K562 treated with DMSO at 1 percent for 4 hours (cell line): ENCODE data around the gene TFAP2E. TPM values are rescaled to one million over a fixed set of nuclear protein-coding genes. Genes with fewer than 3 reads are reported as not detected.

Experiments used
- total RNA-seq: library from RNA; unstranded; fragments of 300-600 nt; gene quantifications from 2 replicates; pipeline ENCODE4 v1.2.3, GENCODE V29; 2022; ENCODE audit not compliant: insufficient read depth

Gene TFAP2E
- total RNA-seq = 0.38 TPM in 1 of 2 replicates, not detected in the other

DNA sequence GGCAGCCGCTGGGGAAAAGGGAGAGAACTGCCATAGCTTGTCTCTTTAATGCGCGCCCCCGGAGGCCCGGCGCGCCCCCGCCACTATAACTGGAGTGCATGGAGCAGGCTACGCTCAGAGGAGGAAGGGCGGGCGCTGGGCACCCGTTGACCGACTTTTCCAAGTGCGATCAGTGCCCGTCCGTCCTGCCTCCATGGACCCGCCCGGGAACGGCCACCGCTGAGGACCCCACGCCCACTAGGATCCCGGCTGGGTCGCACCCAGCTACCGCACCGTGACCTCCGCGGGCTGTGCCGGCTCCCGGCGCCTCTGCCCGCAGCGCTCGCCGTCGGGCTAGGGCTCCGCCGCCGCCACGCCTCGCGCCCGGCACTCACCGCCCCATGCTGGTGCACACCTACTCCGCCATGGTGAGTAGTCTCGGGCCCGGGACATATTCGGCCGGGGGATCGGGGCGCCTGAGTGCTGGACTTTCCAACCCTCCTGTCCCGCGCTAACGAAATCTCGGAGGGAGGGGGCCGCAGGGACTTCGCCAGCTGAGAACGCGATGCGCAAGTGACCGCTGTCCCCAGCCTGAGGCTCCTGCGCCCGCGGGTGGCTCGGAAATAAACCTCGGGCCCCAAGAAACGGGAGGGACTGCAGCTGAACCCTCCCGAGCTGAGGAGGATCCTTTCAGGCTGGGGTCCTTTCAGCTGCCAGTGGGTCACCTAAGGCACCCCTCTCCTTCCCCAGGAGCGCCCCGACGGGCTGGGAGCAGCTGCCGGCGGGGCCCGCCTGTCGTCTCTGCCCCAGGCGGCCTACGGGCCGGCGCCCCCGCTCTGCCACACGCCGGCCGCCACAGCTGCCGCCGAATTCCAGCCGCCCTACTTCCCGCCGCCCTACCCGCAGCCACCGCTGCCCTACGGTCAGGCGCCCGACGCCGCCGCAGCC, at the start of gene TFAP2E:
TSS of gene TFAP2E (plus strand) at position 117 of the 927 bp plus-strand sequence. CDS start at position 381, 264 bp downstream.

DNA sequence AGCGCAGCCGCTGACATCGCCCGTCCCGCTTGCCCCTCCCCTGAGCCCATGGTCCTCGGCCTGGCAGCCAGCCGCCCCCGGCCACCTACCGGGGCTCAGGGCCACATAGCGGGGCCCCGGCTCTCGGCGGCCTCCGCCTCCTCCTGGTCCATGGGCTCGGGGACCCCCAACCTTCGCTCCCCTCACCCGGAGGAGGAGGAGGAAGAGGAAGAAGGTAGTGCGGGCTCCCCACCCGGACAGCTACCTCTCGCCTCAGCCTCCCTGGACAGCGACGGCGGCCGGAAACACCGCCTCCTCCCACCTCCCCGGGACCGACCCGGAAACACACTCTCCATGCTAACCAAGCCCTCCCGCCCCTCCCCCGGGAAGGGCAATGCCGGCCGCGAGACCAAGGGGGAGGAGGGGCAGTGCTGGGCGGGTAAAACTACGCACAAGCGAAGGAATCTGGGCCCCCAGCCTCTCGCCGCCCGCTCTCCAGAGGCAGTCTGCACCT, 15.9 kb upstream of the TFAP2E start, which contains the start of gene KIAA0319L:
TSS of gene KIAA0319L (minus strand) at position 286 of the 493 bp plus-strand sequence. CDS start 2,912 bp downstream, outside the sequence.

DNA sequence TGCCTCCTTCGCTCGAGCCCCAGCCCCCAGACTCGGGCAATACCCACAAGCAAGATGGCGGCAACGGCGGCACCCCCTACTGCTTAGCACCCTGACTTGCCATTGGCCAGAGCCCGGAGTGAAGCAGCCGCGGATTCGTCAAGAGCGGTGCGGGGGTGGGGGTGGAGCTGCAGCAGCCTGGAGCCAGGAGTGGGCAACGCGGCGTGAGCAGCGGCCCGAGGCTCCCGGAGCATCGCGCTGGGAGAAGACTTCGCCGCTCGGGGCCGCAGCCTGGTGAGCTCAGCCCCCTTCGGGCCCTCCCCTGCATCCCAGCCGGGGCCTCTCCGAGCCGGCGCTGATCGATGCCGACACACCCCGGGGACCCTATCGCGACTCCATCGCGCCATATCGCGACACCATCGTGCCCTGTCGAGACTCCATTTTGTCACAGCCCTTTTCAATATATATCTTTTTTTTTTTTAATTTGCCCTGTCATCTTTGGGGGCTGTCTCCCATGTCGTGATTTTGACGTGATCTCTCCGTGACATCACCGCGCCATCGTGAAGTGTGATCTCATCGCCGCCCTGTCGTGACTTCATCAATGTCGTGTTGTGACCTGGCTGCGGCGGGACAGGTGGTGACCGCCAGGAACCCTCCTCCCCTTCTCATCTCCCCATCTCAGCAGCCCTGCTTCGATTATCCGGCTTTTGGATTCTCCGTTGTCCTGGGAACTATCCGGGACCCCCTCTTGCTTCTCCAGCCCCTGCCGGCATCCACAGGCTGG, 15.3 kb upstream of the TFAP2E start, which contains the start of gene NCDN:
TSS of gene NCDN (plus strand) at position 189 of the 763 bp plus-strand sequence. CDS start at position 581, 392 bp downstream.

DNA sequence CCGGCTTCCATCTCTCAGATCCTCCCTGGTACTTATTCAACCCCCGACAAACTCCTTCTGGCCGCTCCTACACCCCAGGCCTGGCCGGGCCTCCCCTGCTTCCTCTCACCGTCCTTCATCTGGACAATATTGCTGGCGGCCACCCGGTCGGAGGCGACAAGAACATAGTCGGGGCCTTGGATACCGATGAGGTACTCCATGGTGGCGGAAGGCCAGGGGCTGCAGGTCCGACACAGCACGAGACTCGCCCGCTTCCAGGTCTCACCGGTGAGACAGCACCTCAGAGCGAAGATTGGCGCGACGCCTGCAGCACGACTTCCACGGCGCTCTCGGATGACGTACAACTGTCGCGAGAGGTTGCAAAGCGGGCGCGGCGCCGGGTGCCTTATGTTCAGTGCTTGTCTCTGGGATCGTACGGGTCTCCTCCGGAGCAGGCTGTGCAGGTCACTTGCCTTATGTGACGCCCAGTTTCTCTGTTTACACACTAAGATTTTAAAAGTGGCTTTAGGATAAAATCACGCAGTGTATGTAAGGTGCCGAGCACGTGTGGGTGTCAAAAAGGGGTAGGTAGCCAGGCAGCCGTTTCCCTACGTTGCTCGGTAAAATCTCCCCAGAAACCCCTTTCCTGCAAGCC, 68.2 kb downstream of the TFAP2E start, which contains the start of gene PSMB2:
TSS of gene PSMB2 (minus strand) at position 294 of the 634 bp plus-strand sequence. CDS start at position 200, 94 bp downstream.

Other genes with a start within 250 kb of the TFAP2E start
- gene KIAA0319L, start 15.9 kb upstream of the TFAP2E start, total RNA-seq = 46.9 and 53.1 TPM in 2 replicates
- 23.3 and 29.4 TPM in 2 replicates for gene NCDN, start 15.5 kb upstream of the TFAP2E start, total RNA-seq
- gene PSMB2, start 68.2 kb downstream of the TFAP2E start, total RNA-seq = 83.7 and 87.9 TPM in 2 replicates
- 16.1 and 17.4 TPM in 2 replicates for gene C1orf216, start 145.6 kb downstream of the TFAP2E start, total RNA-seq
- gene CLSPN, start 196.7 kb downstream of the TFAP2E start, total RNA-seq = 29.1 and 33.4 TPM in 2 replicates
- 4.7 and 7.0 TPM in 2 replicates for gene AGO4, start 234.7 kb downstream of the TFAP2E start, total RNA-seq